Sigmoid colon (tissue), 7 donors: Measurements from ENCODE around the gene NDST1. TPM values are rescaled to one million over a fixed set of nuclear protein-coding genes. Genes with fewer than 3 reads are reported as not detected.

Source experiments
- DNase-seq: peaks from one replicate; pipeline ENCODE4 v3.0.0-alpha.2; 2019
- H3K27ac ChIP-seq, 4 donors: fragments of 200-600 bp; sonication (generic); one replicate each; pipeline ENCODE4 v1.5.1; 2016 to 2019; ENCODE audit warnings: mild to moderate bottlenecking in 1 of 4
- H3K27me3 ChIP-seq, 3 donors: fragments of 200-600 bp; sonication (generic); one replicate each; pipeline ENCODE4 v1.5.1; 2019; ENCODE audit warnings: mild to moderate bottlenecking in 1 of 3
- H3K36me3 ChIP-seq, 4 donors: fragments of 200-600 bp; sonication (generic); one replicate each; pipeline ENCODE4 v1.5.1; 2016 to 2019
- H3K4me1 ChIP-seq, 4 donors: fragments of 200-600 bp; sonication (generic); one replicate each; pipeline ENCODE4 v1.5.1; 2017 to 2019
- H3K4me3 ChIP-seq, 4 donors: fragments of 200-600 bp; sonication (generic); one replicate each; pipeline ENCODE4 v1.5.1; 2017 to 2019; ENCODE audit warnings: mild to moderate bottlenecking in 2 of 4, moderate library complexity in 1 of 4
- H3K9me3 ChIP-seq, 4 donors: fragments of 200-600 bp in 3 of 4; sonication (generic) in 3 of 4; one replicate each; pipeline versions ENCODE4 v1.5.1 to v1.6.1; 2013 to 2019
- EP300 ChIP-seq, 4 donors: sonication (generic); formaldehyde crosslinking; IDR thresholded peaks; one replicate each; pipeline ENCODE4 v1.6.1; 2017; ENCODE audit warnings: antibody characterized with exemption in 4 of 4
- POLR2A ChIP-seq, 2 donors: fragments of 450-650 bp; IDR thresholded peaks; one replicate each; pipeline ENCODE4 v1.6.1; 2016; ENCODE audit warnings: antibody characterized with exemption in 2 of 2, mild to moderate bottlenecking in 2 of 2, moderate library complexity in 2 of 2
- POLR2AphosphoS5 ChIP-seq, 4 donors: sonication (generic); formaldehyde crosslinking; IDR thresholded peaks; one replicate each; pipeline ENCODE4 v1.6.1; 2017; ENCODE audit warnings: antibody characterized with exemption in 4 of 4
- WGBS, 2 donors: extraction: QIAGEN DNeasy Blood & Tissue Kit; methylation state at CpG; one replicate each; pipeline ENCODE4 v1.1.7; 2013; 5-methylcytosine and 5-hydroxymethylcytosine counted together
- intact Hi-C: fragments of 100-400 bp; cut with DNase I; formaldehyde crosslinking; loops from one replicate; pipeline ENCODE4 v1.15.1; 2023
- polyA plus RNA-seq, 3 donors: library from polyadenylated mRNA; stranded (reverse); fragments of 200-250 nt; gene quantifications; one replicate each; pipeline ENCODE4 v1.2.3, GENCODE V29; 2013
- total RNA-seq, 4 donors: library from RNA; depleted of rRNA; stranded (reverse); fragments of >200 nt; gene quantifications; one replicate each; pipeline ENCODE4 v1.1.0, GENCODE V29; 2016
- TF ChIP-seq, protein P1 (sequence below), 4 experiments: fragments of 450-650 bp in 3 of 4; fragments of 200-600 bp in 1 of 4; IDR thresholded peaks; one replicate each; pipeline ENCODE4 v1.5.1; 2016 to 2019; ENCODE audit warnings: antibody characterized with exemption in 4 of 4, mild to moderate bottlenecking in 3 of 4, moderate library complexity in 2 of 4
- donor health status: healthy with polysubstance abuse.
- donor health status: Bipolar disorder and iron deficiency.
- donor health status: healthy.

The NDST1 gene
- total and polyA plus RNA-seq, 7 donors = 5.4 to 74.8 (median 39.4) TPM

DNA sequence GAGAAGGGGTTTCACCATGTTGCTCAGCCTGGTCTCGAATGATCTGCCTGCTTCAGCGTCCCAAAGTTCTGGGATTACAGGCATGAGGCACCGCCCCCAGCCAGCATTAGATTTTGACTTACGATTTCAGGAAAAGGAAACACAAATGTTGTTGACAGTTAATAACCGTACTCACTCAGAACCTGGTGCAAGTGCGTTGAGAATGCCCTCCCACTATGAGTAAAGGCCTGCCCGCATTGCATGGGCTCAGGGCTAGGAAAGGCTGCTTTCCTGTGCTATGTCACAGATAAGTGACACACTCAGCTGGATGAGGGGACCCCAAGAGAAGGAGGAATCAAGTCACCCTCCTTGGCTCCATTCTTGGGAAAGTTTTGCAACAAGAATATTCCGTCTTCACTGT is 42.4 kb downstream of the NDST1 start:
- TF ChIP-seq, protein P1, sequence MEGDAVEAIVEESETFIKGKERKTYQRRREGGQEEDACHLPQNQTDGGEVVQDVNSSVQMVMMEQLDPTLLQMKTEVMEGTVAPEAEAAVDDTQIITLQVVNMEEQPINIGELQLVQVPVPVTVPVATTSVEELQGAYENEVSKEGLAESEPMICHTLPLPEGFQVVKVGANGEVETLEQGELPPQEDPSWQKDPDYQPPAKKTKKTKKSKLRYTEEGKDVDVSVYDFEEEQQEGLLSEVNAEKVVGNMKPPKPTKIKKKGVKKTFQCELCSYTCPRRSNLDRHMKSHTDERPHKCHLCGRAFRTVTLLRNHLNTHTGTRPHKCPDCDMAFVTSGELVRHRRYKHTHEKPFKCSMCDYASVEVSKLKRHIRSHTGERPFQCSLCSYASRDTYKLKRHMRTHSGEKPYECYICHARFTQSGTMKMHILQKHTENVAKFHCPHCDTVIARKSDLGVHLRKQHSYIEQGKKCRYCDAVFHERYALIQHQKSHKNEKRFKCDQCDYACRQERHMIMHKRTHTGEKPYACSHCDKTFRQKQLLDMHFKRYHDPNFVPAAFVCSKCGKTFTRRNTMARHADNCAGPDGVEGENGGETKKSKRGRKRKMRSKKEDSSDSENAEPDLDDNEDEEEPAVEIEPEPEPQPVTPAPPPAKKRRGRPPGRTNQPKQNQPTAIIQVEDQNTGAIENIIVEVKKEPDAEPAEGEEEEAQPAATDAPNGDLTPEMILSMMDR (IDR thresholded peaks at IDR 0.05) = no peak
- TF ChIP-seq POLR2AphosphoS5 (IDR thresholded peaks at IDR 0.05) (no peak), POLR2A (IDR thresholded peaks at IDR 0.05) (no peak), EP300 (IDR thresholded peaks at IDR 0.05) (no peak)
- Histone ChIP-seq H3K4me1 (no peaks in the 10 kb centered on the region), H3K4me3 (no peak overlapping the region), H3K27me3 (no peaks in the 10 kb centered on the region), H3K36me3 (peaks cover 39 to 97% (median 76%) of the 10 kb centered on the region in 4 donors), H3K9me3 (no peaks in the 10 kb centered on the region), H3K27ac (no peak overlapping the region)
- WGBS, 2 donors = 76 to 90% methylated on average over 8 of the region's 8 CpGs
- intact Hi-C loops = no loop called here
- DNase-seq = no peak

DNA sequence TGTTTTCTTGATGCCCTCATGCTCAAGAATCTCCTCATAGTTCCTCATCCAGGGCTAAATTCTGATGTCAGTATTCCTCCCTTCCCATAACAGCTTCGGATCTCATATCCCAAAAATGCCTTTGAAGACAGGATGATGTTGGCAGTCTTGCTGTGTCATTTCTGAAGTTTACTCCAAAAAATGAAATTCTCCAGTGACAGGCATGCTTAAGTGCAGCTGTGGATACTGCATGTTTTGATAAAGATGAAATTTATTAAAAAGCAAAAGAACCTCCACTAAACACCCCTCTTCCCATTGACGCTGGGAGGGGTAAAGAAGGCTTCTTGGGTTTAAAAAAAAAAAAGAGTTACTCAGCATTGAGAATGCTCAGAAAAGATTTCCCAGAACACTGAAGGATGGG is 43.1 kb downstream of the NDST1 start:
- DNase-seq = no peak
- H3K27me3 ChIP-seq = no peaks in the 10 kb centered on the region
- intact Hi-C loops = no loop called here
- TF ChIP-seq EP300 (IDR thresholded peaks at IDR 0.05) = no peak
- TF ChIP-seq POLR2A (IDR thresholded peaks at IDR 0.05) = no peak
- TF ChIP-seq, protein P1 (IDR thresholded peaks at IDR 0.05) = no peak
- TF ChIP-seq POLR2AphosphoS5 (IDR thresholded peaks at IDR 0.05) = no peak
- no peak overlapping the region for H3K4me3 ChIP-seq
- WGBS, 2 donors = 83 to 88% methylated on average over 2 of the region's 2 CpGs
- no peaks in the 10 kb centered on the region for H3K4me1 ChIP-seq
- H3K27ac ChIP-seq = no peak overlapping the region
- H3K9me3 ChIP-seq = no peaks in the 10 kb centered on the region
- H3K36me3 ChIP-seq = peaks cover 39 to 97% (median 76%) of the 10 kb centered on the region in 4 donors

DNA sequence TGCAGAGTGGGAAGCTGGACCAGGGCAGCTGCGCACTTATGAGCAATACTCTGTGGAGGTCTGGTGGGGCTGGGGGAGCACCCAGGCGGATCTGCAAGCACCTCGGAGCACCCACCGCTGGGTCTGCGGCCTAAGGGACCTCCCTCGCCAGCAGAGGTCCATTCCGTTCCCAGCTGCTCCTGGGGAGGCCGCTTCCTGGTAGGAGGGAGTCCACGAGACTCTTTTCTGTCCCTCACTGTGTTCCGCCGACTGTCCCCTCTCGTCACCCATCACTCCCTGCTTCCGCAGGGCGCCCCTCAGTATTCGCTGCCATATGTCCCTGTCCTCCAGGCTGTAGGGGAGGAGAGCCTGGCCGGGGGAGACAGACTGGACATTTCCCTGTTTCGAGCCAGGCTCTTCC is 45.5 kb downstream of the NDST1 start:
- H3K27ac ChIP-seq = no peak overlapping the region
- no peaks in the 10 kb centered on the region for H3K9me3 ChIP-seq
- no peak for DNase-seq
- intact Hi-C loops = no loop called here
- peaks cover 0 to 13% (median 3%) of the 10 kb centered on the region in 4 donors for H3K4me1 ChIP-seq
- 94 to 97% methylated on average over 17 of the region's 17 CpGs for WGBS, 2 donors
- peaks cover 34 to 82% (median 60%) of the 10 kb centered on the region in 4 donors for H3K36me3 ChIP-seq
- H3K4me3 ChIP-seq = no peak overlapping the region
- H3K27me3 ChIP-seq = no peaks in the 10 kb centered on the region
- no peak for TF ChIP-seq POLR2AphosphoS5 (IDR thresholded peaks at IDR 0.05)
- TF ChIP-seq, protein P1 (IDR thresholded peaks at IDR 0.05) = no peak
- no peak for TF ChIP-seq EP300 (IDR thresholded peaks at IDR 0.05)

DNA sequence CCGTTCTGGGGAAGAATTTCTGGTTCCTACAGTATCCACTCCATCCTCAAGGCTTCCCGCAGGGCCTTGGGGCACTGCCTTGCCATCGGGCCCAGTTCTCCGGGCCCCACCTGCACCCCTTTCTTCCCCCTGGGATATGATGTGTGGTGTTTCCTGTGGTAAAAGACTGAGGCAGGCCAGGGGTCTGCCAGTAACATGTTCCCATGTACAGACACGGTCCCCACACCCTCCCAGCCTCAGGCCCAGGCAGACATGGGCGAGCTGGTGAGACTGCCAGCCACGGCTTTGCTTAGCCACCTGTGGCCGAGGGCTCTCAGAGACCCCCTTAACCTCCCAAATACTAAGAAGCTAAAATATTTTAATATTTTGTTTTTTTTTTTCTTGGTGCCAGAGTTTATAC is 46.0 kb downstream of the NDST1 start:
- intact Hi-C loops = no loop called here
- H3K36me3 ChIP-seq = peaks cover 29 to 77% (median 56%) of the 10 kb centered on the region in 4 donors
- no peak for TF ChIP-seq EP300 (IDR thresholded peaks at IDR 0.05)
- TF ChIP-seq, protein P1 (IDR thresholded peaks at IDR 0.05) = no peak
- TF ChIP-seq POLR2AphosphoS5 (IDR thresholded peaks at IDR 0.05) = no peak
- no peak for TF ChIP-seq POLR2A (IDR thresholded peaks at IDR 0.05)
- 93 to 94% methylated on average over 8 of the region's 8 CpGs for WGBS, 2 donors
- no peak overlapping the region for H3K27ac ChIP-seq
- no peak overlapping the region for H3K4me3 ChIP-seq
- no peaks in the 10 kb centered on the region for H3K27me3 ChIP-seq
- peaks cover 0 to 13% (median 3%) of the 10 kb centered on the region in 4 donors for H3K4me1 ChIP-seq
- DNase-seq = no peak
- no peaks in the 10 kb centered on the region for H3K9me3 ChIP-seq

DNA sequence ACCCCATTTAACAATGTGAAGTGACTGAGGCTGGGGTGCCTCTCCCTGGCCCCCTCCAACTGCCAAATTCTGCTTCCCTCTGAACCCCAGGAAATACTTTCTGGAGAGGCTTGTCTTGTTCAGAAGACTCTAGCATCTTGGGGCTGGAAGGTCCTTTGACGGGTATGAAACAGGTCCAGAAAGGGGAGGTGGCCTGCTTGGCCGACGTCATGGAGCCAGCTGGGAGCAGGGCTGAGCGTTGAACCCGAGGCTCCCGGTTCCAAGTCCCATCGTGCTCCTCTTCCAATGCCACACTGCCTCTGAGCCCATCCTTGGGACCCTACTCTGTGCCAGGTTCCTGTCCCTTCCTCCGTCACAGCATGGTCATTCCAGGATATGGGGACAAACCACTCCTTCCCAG is 46.9 kb downstream of the NDST1 start:
- H3K9me3 ChIP-seq = no peaks in the 10 kb centered on the region
- 87 to 90% methylated on average over 8 of the region's 8 CpGs for WGBS, 2 donors
- no peak overlapping the region for H3K27ac ChIP-seq
- no peak for DNase-seq
- intact Hi-C loops = no loop called here
- H3K27me3 ChIP-seq = no peaks in the 10 kb centered on the region
- peaks cover 0 to 13% (median 3%) of the 10 kb centered on the region in 4 donors for H3K4me1 ChIP-seq
- H3K4me3 ChIP-seq = no peak overlapping the region
- peaks cover 29 to 68% (median 48%) of the 10 kb centered on the region in 4 donors for H3K36me3 ChIP-seq
- no peak for TF ChIP-seq POLR2A (IDR thresholded peaks at IDR 0.05)
- TF ChIP-seq EP300 (IDR thresholded peaks at IDR 0.05) = no peak
- TF ChIP-seq, protein P1 (IDR thresholded peaks at IDR 0.05) = no peak
